RPMI7951 (cell line): Measurements from ENCODE around the gene LRRC4C. TPM values are rescaled to one million over a fixed set of nuclear protein-coding genes. Genes with fewer than 3 reads are reported as not detected.
A peak's percentile ranks its signal among the peaks of the same experiment; 100 is the strongest.

Experiments used
- DNase-seq: peaks from one replicate; pipeline ENCODE4 v3.0.0-alpha.2; 2012; ENCODE audit warnings: low read depth
- total RNA-seq: library from RNA; depleted of rRNA; stranded (reverse); fragments of >200 nt; shearing (Covaris generic); gene quantifications from 2 replicates; pipeline ENCODE4 v1.2.3, GENCODE V29; 2014

The LRRC4C gene
- total RNA-seq, 1 experiment from 2014 or later, result not detected

- DNase-seq, result no peak
Observed at GRCh38 chr11:41116970-41117369, 342.5 kb downstream of the LRRC4C start.

- no peak for DNase-seq
Observed at GRCh38 chr11:41115066-41115465, 344.4 kb downstream of the LRRC4C start.

DNA sequence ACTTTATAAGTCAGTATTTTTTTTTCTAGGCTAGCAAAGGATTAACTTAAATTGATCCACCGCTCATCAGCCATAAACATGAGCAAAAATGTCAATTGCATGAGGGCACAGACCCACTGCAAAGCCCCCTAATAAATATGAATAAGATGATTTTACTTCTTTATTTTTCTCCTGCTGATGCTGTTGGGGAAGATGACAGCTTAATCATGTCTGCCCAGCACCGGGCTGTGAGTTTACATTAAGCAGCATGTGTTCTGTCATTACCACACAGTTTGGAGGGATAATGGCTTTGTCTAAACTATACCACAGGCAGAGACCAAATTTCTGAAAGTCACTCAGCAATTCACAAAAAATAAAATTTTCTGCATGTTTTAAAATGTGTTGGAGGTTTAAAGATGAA lies 346.3 kb downstream of the LRRC4C start:
- DNase-seq, result no peak

- DNase-seq, result no peak
Observed at GRCh38 chr11:41110527-41110926, 348.9 kb downstream of the LRRC4C start.

- no peak for DNase-seq
Observed at GRCh38 chr11:41102471-41102870, 357.0 kb downstream of the LRRC4C start.

- DNase-seq, result no peak
Observed at GRCh38 chr11:41099654-41100053, 359.8 kb downstream of the LRRC4C start.

DNA sequence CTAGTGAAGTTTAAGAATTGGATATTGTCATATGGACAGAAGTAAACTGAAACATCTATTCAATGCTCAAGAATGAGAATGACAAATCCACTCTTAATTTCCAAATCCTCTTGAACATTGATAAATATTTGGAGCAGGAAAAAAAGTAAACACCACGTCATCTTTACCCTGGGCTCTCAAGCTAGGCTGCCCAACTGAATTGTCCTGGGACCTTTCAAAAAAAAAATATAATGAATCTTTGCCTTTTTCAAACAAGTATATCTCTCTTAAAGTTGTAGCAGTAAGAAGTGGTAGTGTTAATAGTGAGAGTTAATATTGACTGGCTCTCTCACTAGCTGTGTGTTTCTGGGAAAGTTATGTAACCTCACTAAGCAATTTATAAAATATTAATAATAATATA lies 374.3 kb downstream of the LRRC4C start:
- no peak for DNase-seq

GRCh38 chr11:41081756-41082285 lies 377.6 kb downstream of the LRRC4C start:
- no peak for DNase-seq

- DNase-seq, result no peak
Observed at GRCh38 chr11:41074318-41074717, 385.1 kb downstream of the LRRC4C start.

GRCh38 chr11:41065432-41065831 lies 394.0 kb downstream of the LRRC4C start:
- no peak for DNase-seq

- no peak for DNase-seq
Observed at GRCh38 chr11:41058138-41058537, 401.3 kb downstream of the LRRC4C start.

- DNase-seq, result no peak
Observed at GRCh38 chr11:41056892-41057569, 402.4 kb downstream of the LRRC4C start.

- DNase-seq, result no peak
Observed at GRCh38 chr11:41053894-41054293, 405.6 kb downstream of the LRRC4C start.

DNA sequence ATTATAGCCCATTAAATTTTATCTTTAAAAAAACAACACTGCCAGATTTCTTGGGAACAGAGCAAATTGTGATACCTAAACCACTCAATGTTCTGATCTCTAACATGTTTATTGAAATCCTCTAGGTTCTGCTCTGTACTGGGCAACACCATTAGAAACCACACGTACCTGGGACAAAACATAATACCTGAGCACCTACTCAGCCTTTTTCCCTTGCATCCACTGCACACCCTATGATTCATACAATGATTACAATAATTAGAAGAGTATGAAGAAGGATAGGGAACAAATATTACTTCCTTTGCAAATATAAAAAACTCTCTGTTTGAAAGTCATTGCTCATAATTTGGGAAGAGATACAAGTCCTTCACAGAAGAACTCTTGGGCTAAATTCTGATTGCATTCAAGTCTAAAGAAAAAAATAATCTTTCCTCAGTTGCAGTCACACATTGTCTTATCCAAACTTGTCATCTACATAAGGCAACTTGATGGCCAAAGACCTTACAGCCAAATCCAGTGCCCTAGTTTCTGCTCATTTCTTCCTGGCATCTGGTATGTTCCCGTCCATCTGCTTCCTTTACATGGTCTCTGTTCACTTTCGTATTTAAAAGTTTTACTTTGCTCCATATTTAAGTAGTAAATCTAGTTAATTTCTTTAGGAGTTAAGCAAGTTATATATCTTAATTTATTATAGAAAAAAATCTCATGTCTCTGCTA lies 407.4 kb downstream of the LRRC4C start:
- no peak for DNase-seq

GRCh38 chr11:41050791-41051190 lies 408.7 kb downstream of the LRRC4C start:
- DNase-seq, result no peak

GRCh38 chr11:41047229-41047628 lies 412.2 kb downstream of the LRRC4C start:
- DNase-seq, result no peak

DNA sequence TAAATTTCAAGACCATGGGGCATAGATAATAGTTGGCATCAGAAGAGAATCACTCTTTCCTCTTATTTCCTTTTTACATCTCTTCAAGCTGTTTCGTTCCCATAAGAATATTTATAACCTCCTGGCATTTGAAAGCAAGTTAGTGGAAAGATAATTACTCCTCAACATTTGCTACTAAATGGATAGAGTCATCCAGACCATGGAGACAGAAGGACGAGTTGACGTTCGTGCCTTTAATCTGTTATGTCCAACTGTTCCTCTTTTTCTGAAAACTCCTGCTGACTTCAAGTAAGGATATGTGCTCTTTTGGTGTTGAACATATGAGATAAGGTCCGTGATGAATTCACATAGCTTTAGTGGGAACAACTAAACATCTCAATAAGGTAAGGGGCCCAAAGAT lies 414.2 kb downstream of the LRRC4C start:
- DNase-seq, result no peak

DNA sequence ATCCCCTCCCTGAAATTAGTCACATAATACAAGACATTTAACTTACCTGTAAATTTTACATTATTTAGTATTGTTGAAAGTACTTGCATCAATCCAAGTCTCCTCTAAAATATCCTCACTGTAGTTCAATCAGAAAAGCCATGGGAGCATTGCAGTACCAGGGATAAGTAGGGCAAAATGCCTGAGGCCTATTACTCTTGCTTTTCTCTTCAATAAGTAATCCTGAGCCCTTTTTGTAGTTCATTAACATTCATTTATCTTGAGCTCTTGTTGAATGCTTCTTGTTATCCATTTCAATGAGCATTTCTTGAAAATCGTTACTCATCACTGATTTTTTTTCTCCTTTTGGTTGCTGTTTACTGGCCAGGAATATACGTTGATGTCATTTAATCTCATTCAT lies 414.7 kb downstream of the LRRC4C start:
- no peak for DNase-seq

DNA sequence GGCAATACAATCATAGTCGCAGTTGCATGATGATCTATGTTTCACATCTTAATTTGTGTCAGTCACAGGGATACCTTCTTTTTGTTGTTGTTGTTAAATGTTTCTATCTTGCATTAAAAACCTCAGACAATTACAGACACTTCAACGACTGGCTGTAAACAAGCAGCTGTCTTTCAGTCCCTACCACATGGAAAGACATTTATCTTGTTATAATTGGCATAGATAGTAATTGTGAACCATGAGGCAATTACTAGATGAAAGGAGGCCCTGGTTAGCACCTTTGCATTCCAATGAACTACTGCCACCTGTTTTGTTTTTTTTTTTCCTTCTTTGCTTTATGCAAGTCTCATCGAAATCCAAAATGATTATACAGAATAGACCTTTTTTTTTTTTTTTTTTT lies 416.8 kb downstream of the LRRC4C start:
- DNase-seq, result no peak

DNA sequence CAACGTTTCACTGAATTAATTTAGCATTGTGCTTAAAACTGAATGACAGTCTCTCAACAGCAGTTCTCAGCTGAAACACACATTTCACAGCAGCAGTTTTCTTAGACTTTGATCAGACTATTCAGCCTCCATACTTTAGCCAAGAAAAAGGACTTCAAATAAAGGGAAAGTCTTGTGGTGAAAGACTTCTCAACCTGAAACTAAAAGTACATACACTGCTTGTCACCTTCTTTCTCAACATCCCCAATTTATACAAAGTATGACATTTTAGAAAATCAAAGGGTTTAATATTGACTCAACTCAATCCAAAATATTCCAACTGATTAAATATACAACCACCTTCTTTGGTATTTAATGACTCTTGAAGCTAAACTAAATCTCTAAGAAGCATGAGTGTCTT lies 419.0 kb downstream of the LRRC4C start:
- DNase-seq, result no peak

GRCh38 chr11:41039592-41039991 lies 419.9 kb downstream of the LRRC4C start:
- peak; percentile 28 for DNase-seq

DNA sequence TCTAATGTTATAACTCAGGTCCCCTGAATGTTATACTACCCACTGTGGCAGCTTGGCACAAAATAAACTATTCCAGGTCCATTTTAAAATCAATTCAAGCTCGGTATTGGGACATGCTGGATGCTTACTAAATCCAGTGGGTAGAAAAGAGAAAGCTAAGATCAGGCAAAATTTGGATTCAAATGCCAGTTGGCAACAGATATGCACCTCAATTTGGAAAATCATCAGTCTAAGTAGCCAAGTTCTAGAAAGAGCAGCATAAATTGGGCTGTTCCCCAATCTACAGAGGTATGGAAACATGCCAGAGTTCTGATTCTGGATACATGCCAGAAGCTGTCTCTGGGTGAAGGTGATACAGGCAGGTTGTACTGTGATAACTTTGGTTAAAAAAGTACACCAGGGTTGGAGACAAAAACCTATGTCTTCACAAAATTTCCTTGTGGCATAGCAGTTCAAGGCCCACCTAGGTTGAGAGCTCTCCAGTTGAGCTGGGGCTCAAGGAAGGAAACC lies 427.8 kb downstream of the LRRC4C start:
- DNase-seq, result no peak

DNA sequence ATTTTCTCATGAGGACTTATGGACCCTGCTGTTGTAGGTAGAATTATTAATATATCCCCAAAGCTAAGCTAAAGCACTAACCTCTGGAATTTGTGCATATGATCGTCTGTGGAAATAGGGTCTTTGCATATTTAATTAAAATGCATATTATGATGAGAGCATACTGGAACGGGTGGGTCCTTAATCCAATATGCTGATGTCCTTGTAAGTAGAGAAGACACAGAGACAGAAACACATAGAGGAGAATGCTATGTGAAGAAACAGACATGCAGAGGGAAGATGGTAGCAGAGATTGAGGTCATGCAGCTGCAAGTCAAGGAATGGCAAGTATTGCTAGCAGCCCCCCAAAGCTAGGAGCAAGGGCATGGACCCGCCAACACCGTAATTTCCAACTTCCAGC lies 439.2 kb downstream of the LRRC4C start:
- no peak for DNase-seq
